CD4-positive, alpha-beta memory T cell (primary cell): ENCODE results near the gene ACP7. TPM values are rescaled to one million over a fixed set of nuclear protein-coding genes. Genes with fewer than 3 reads are reported as not detected.

Experiments
- CTCF ChIA-PET: fragments of 350-600 bp; sonication (Branson Sonifier 250); formaldehyde crosslinking; loops from one replicate; lab custom pipeline; 2021; ENCODE audit warnings: inconsistent platforms; ENCODE audit not compliant: partially characterized antibody; lab: Charles Lee
- POLR2A ChIA-PET: fragments of 350-600 bp; sonication (Branson Sonifier 250); formaldehyde crosslinking; loops from one replicate; lab custom pipeline; 2021; ENCODE audit not compliant: partially characterized antibody; lab: Charles Lee
- DNase-seq, 5 donors: peaks; one replicate each; pipeline versions ENCODE4 v3.0.0 to v3.0.0-alpha.2; 2020 to 2022; ENCODE audit warnings: mixed read lengths in 1 of 5
- H3K27ac ChIP-seq: one replicate; pipeline ENCODE4 v1.7.0; 2013; ENCODE audit warnings: low read depth, low read length
- H3K27me3 ChIP-seq: 2 replicates; pipeline ENCODE4 v1.7.0; 2013; ENCODE audit warnings: mild to moderate bottlenecking, low read length, moderate library complexity; ENCODE audit not compliant: insufficient read depth
- H3K36me3 ChIP-seq: 2 replicates; pipeline ENCODE4 v1.7.0; 2013; ENCODE audit warnings: mild to moderate bottlenecking, low read length, moderate library complexity; ENCODE audit not compliant: insufficient read depth
- H3K4me1 ChIP-seq: 2 replicates; pipeline ENCODE4 v1.7.0; 2013; ENCODE audit warnings: mild to moderate bottlenecking, low read length, moderate library complexity; ENCODE audit not compliant: insufficient read depth
- H3K4me3 ChIP-seq, 2 donors: one replicate each; pipeline ENCODE4 v1.7.0; 2013; ENCODE audit warnings: low read length in 2 of 2, mild to moderate bottlenecking in 1 of 2
- H3K9me3 ChIP-seq, 2 donors: one replicate each; pipeline ENCODE4 v1.7.0; 2013; ENCODE audit warnings: low read length in 2 of 2, control low read depth in 1 of 2; ENCODE audit not compliant: control insufficient read depth in 1 of 2
- H3K27ac Mint-ChIP-seq, 7 donors: one replicate each; pipeline ENCODE4 v1.8.0; 2020 to 2021; ENCODE audit warnings: mixed read lengths in 7 of 7, mild to moderate bottlenecking in 6 of 7, inconsistent platforms in 3 of 7, moderate library complexity in 3 of 7
- H3K27me3 Mint-ChIP-seq, 2 donors: one replicate each; pipeline ENCODE4 v1.8.0; 2020 to 2021; ENCODE audit warnings: mixed read lengths in 2 of 2
- H3K36me3 Mint-ChIP-seq, 2 donors: one replicate each; pipeline ENCODE4 v1.8.0; 2020 to 2021; ENCODE audit warnings: mixed read lengths in 2 of 2, inconsistent platforms in 1 of 2, mild to moderate bottlenecking in 1 of 2
- H3K4me1 Mint-ChIP-seq, 4 donors: one replicate each; pipeline ENCODE4 v1.8.0; 2020 to 2021; ENCODE audit warnings: mixed read lengths in 4 of 4, mild to moderate bottlenecking in 1 of 4
- H3K4me3 Mint-ChIP-seq, 8 donors: one replicate each; pipeline ENCODE4 v1.8.0; 2020 to 2021; ENCODE audit warnings: mixed read lengths in 8 of 8, mild to moderate bottlenecking in 7 of 8, moderate library complexity in 6 of 8, inconsistent platforms in 3 of 8
- H3K9me3 Mint-ChIP-seq, 8 donors: one replicate each; pipeline ENCODE4 v1.8.0; 2020 to 2021; ENCODE audit warnings: mixed read lengths in 8 of 8, mild to moderate bottlenecking in 5 of 8, inconsistent platforms in 3 of 8, moderate library complexity in 1 of 8
- intact Hi-C: fragments of 100-400 bp; cut with micrococcal nuclease; formaldehyde crosslinking; loops from one replicate; pipeline ENCODE4 v1.15.1; 2023
- polyA plus RNA-seq, 2 donors: library from polyadenylated mRNA; unstranded; fragments of 300-500 nt; fragmentation: Illumina TruSeq; gene quantifications; one replicate each; pipeline ENCODE4 v1.2.3, GENCODE V29; 2021
- total RNA-seq, 2 experiments: library from RNA; stranded (reverse); gene quantifications; one replicate each; pipeline ENCODE4 v1.2.3, GENCODE V29; 2021

ACP7 gene
- total and polyA plus RNA-seq, 4 experiments from 2014 or later, result 0.14 TPM; not detected in 3

DNA sequence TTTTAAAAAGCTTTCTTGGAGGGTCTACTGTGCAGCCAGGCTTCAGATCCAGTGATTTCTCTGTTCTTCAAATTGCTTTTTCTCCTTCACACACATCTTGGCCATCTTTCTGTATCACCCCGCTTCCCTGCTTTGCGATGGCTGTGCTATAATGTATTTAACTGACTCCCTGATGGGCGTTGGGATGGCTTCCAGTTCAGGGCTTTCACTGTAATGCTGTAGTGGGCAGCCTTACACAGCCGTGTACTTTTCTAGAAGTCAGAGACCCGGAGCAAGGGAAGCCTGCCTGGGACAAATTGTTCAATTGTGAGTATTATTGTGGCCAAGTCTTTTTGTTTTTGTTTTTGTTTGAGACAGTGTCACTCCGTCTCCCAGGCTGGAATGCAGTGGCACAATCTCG is 22.0 kb downstream of the ACP7 start:
- H3K9me3 ChIP-seq, result no peaks in the 10 kb centered on the region
- DNase-seq, result no peak
- intact Hi-C loops, result no loop called here
- CTCF ChIA-PET, result no interaction called here
- Mint-ChIP-seq H3K4me1 (peaks cover 0 to 4% (median 3%) of the 10 kb centered on the region in 4 donors), H3K36me3 (no peaks in the 10 kb centered on the region), H3K27ac (peak overlapping the region in 1 of 7 donors; percentile 68), H3K27me3 (peaks cover 2 to 3% of the 10 kb centered on the region in 2 donors), H3K4me3 (no peak overlapping the region), H3K9me3 (peaks cover 0 to 2% (median 0%) of the 10 kb centered on the region in 8 donors)
- no peaks in the 10 kb centered on the region for H3K36me3 ChIP-seq
- POLR2A ChIA-PET, result no interaction called here
- no peak overlapping the region for H3K27ac ChIP-seq
- no peak overlapping the region for H3K4me3 ChIP-seq
- no peaks in the 10 kb centered on the region for H3K4me1 ChIP-seq
- no peaks in the 10 kb centered on the region for H3K27me3 ChIP-seq

DNA sequence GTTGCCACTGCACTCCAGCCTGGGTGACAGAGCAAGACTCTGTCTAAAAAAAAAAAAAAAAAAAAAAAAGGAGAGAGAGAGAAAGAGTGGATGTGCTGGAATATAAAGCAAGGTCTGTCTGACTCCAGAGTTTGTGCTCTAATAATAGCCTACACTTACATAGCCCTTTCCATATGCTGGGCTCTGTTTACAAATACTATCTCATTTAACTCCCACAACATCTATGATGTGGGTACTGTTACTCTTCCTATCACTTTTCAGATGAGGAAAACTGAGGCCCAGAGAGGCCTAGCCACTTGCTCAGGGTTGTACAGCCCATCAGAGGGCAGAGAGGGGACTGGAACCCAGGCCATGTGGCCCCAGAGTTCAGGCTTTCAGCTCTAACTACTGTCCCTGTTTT is 25.5 kb downstream of the ACP7 start:
- CTCF ChIA-PET, result interaction anchor here (0.7 to 3.2 kb wide), 12 partner anchors 12 to 424 kb away, joined by 3 to 18 read pairs (median 3); partner anchors contain the start of gene EID2B
- H3K27me3 ChIP-seq, result no peaks in the 10 kb centered on the region
- H3K4me1 ChIP-seq, result no peaks in the 10 kb centered on the region
- no peak overlapping the region for H3K4me3 ChIP-seq
- Mint-ChIP-seq H3K4me1 (peaks cover 0 to 4% (median 3%) of the 10 kb centered on the region in 4 donors), H3K27me3 (peaks cover 3% of the 10 kb centered on the region in 2 donors), H3K9me3 (peaks cover 0 to 2% (median 0%) of the 10 kb centered on the region in 8 donors), H3K27ac (peak overlapping the region in 2 of 7 donors; percentile 32 to 42), H3K4me3 (no peak overlapping the region), H3K36me3 (no peaks in the 10 kb centered on the region)
- POLR2A ChIA-PET, result no interaction called here
- DNase-seq, result no peak
- intact Hi-C loops, result loop anchor here (1.0 to 5.0 kb wide), 2 partner anchors 37 to 57 kb away; no protein-coding TSS in a partner anchor
- no peak overlapping the region for H3K27ac ChIP-seq
- H3K36me3 ChIP-seq, result no peaks in the 10 kb centered on the region
- no peaks in the 10 kb centered on the region for H3K9me3 ChIP-seq

DNA sequence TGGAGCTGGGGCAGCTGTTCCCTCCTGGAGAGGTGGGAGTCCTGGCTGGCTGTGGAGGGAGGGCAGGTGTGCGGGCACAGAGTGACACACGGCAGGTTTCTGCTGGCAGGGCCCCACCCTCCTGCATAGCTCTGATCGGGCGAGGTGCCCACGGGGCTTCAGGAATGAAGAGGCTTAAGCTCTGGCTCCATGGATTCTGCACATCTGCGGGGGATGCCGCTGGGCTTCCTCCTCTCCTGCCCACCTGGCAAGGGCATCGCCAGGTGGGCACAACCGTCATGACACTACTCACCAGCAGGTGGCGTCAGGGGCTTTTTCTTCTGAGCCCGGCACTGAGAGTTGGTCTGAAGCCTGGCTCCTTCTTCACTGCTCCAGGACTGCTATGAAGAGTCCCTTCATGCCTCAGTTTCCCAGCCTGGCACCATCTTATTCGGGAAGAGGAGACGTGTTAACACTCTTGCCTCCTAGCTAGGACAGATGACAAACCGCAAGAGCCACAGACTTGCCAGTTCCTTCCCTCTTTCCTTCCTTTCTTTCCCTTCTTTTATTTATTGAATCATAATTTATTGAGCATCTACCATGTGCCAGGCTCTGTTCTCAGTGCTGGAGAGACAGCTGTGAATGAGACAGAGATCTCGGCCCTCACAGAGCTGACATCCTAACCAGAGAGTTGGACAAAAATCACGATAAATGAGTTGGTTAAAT is 26.2 kb downstream of the ACP7 start:
- Histone ChIP-seq H3K27ac (no peak overlapping the region), H3K27me3 (no peaks in the 10 kb centered on the region), H3K9me3 (no peaks in the 10 kb centered on the region), H3K36me3 (no peaks in the 10 kb centered on the region), H3K4me3 (no peak overlapping the region), H3K4me1 (no peaks in the 10 kb centered on the region)
- H3K4me3 Mint-ChIP-seq, result no peak overlapping the region
- intact Hi-C loops, result loop anchor here (1.0 to 5.0 kb wide), 2 partner anchors 38 to 58 kb away; no protein-coding TSS in a partner anchor
- H3K9me3 Mint-ChIP-seq, result peaks cover 0 to 2% (median 0%) of the 10 kb centered on the region in 8 donors
- H3K27ac Mint-ChIP-seq, result peak overlapping the region in 3 of 7 donors; percentile 2 to 80 (median 42)
- POLR2A ChIA-PET, result interaction anchor here (1.6 kb wide), 1 partner anchor 36 kb away, joined by 4 read pairs; no protein-coding TSS in a partner anchor
- H3K27me3 Mint-ChIP-seq, result peaks cover 3% of the 10 kb centered on the region in 2 donors
- CTCF ChIA-PET, result interaction anchor here (0.6 to 3.2 kb wide), 16 partner anchors 11 to 423 kb away, joined by 3 to 18 read pairs (median 3); partner anchors contain the start of genes EID2B and PAK4
- no peaks in the 10 kb centered on the region for H3K36me3 Mint-ChIP-seq
- H3K4me1 Mint-ChIP-seq, result peaks cover 0 to 4% (median 3%) of the 10 kb centered on the region in 4 donors
- DNase-seq, result peak; percentile 43 to 61 (median 61)

DNA sequence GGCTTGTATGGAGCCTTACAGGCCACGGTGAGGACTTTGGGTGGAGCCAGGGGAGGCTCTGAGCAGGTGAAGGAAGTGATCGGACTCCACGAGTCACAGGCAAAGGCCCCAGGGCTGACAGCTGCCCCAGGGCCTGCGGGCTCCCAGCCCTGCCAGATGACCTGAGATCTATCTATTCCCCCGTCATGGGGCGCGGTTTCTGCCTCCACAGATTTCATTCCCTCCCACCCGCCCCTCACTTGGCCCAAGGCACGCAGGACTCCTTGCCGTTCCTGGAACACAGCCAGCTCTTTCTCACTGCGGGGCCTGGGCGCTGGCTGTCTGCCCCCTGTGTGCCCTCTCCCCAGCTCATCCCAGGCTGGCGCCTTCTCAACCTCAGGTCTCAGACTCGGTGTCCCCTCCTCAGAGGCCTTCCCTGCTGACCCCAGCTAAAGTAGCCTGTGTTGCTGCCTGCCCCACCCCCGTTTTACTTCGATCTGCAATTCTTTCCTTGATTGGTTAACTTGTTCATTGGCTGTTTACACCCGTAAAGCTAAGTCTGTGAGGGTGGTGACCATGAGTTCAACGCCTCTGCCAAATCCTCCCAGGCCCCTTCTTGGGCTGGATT is 27.5 kb downstream of the ACP7 start:
- Histone ChIP-seq H3K4me3 (no peak overlapping the region), H3K36me3 (no peaks in the 10 kb centered on the region), H3K27me3 (no peaks in the 10 kb centered on the region), H3K4me1 (no peaks in the 10 kb centered on the region), H3K27ac (no peak overlapping the region), H3K9me3 (no peaks in the 10 kb centered on the region)
- Mint-ChIP-seq H3K4me1 (peaks cover 0 to 4% (median 3%) of the 10 kb centered on the region in 4 donors), H3K4me3 (no peak overlapping the region), H3K36me3 (no peaks in the 10 kb centered on the region), H3K27ac (no peak overlapping the region), H3K27me3 (peaks cover 2 to 3% of the 10 kb centered on the region in 2 donors), H3K9me3 (no peaks in the 10 kb centered on the region)
- no peak for DNase-seq
- POLR2A ChIA-PET, result interaction anchor here (1.6 kb wide), 1 partner anchor 38 kb away, joined by 4 read pairs; no protein-coding TSS in a partner anchor
- CTCF ChIA-PET, result interaction anchor here (1.2 to 3.2 kb wide), 3 partner anchors 25 to 60 kb away, joined by 4 to 18 read pairs (median 6); no protein-coding TSS in a partner anchor
- intact Hi-C loops, result loop anchor here (5.0 kb wide), 1 partner anchor 39 kb away; no protein-coding TSS in a partner anchor

DNA sequence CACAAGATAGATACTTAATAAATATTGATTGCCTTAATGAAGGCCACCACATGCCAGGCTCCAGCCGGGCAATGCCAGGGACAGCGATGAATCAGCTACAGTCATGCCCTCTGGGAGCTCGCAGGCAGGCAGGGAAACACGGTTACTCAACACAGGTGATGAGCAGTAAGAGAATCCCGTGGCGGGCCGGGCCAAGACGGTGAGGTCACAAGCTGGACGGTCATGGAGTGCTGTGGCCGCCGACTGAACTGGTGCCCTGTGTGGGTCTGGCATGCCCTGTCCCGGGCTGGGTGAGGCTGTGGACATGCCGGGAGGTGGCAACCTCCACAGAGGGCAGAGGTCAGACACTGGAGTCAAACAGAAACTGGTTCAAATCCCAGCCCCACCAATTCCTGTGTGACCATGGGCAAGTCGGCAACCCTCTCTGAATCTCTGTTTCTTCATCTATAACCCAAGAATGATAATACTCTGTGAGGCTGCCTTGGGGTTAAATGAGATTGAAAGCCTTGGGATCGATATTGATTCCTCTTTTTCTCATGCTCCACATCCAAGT is 28.2 kb downstream of the ACP7 start:
- H3K9me3 ChIP-seq, result no peaks in the 10 kb centered on the region
- no peaks in the 10 kb centered on the region for H3K36me3 Mint-ChIP-seq
- H3K36me3 ChIP-seq, result no peaks in the 10 kb centered on the region
- H3K4me1 Mint-ChIP-seq, result peaks cover 0 to 4% (median 3%) of the 10 kb centered on the region in 4 donors
- DNase-seq, result no peak
- no peaks in the 10 kb centered on the region for H3K9me3 Mint-ChIP-seq
- no peaks in the 10 kb centered on the region for H3K27me3 ChIP-seq
- intact Hi-C loops, result loop anchor here (5.0 kb wide), 1 partner anchor 40 kb away; no protein-coding TSS in a partner anchor
- peak overlapping the region in 1 of 7 donors; percentile 72 for H3K27ac Mint-ChIP-seq
- no peak overlapping the region for H3K4me3 Mint-ChIP-seq
- H3K27ac ChIP-seq, result no peak overlapping the region
- ChIA-PET POLR2A (no interaction called here), CTCF (interaction anchor here (1.4 kb wide), 1 partner anchor 10 kb away, joined by 3 read pairs; no protein-coding TSS in a partner anchor)
- no peak overlapping the region for H3K4me3 ChIP-seq
- H3K27me3 Mint-ChIP-seq, result peaks cover 2 to 3% of the 10 kb centered on the region in 2 donors
- no peaks in the 10 kb centered on the region for H3K4me1 ChIP-seq

DNA sequence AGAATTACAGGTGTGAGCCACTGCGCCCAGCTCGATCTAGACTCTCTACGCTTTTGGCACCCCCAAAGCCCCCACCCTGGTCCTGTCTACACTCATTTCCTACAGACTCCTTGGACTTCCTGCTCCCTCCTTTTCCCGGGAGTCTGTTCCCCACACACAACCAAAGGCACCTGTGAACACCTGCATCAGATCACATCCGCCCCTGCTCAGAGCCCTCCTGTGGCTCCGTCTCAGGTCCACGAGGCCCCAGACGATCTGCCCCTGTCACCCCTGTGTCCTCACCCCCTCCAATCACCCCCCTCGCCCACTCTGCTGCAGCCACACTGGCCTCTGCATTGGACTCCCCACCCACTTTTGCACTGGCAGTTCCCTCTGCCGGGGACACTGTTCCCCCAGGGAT is 29.0 kb downstream of the ACP7 start:
- intact Hi-C loops, result loop anchor here (5.0 kb wide), 1 partner anchor 41 kb away; no protein-coding TSS in a partner anchor
- ChIA-PET POLR2A (no interaction called here), CTCF (interaction anchor here (1.4 kb wide), 1 partner anchor 10 kb away, joined by 3 read pairs; no protein-coding TSS in a partner anchor)
- H3K27me3 Mint-ChIP-seq, result peaks cover 2 to 3% of the 10 kb centered on the region in 2 donors
- H3K27ac ChIP-seq, result no peak overlapping the region
- H3K4me3 ChIP-seq, result no peak overlapping the region
- no peak overlapping the region for H3K4me3 Mint-ChIP-seq
- no peak overlapping the region for H3K27ac Mint-ChIP-seq
- H3K9me3 Mint-ChIP-seq, result no peaks in the 10 kb centered on the region
- no peak for DNase-seq
- no peaks in the 10 kb centered on the region for H3K4me1 ChIP-seq
- peaks cover 0 to 4% (median 3%) of the 10 kb centered on the region in 4 donors for H3K4me1 Mint-ChIP-seq
- no peaks in the 10 kb centered on the region for H3K9me3 ChIP-seq
- H3K36me3 Mint-ChIP-seq, result no peaks in the 10 kb centered on the region
- no peaks in the 10 kb centered on the region for H3K36me3 ChIP-seq
- no peaks in the 10 kb centered on the region for H3K27me3 ChIP-seq
